Heart left ventricle (tissue), 16 donors: ENCODE measurements around the gene POLR2L. TPM values are rescaled to one million over a fixed set of nuclear protein-coding genes. Genes with fewer than 3 reads are reported as not detected.

Experiments used
- ATAC-seq, 4 donors: fragments of 200-7000 bp; cut with Tn5 transposase; one replicate each; pipeline ENCODE4 v1.9.1; 2020 to 2022; ENCODE audit warnings: moderate library complexity in 4 of 4, mild to moderate bottlenecking in 3 of 4, moderate number of reproducible peaks in 1 of 4
- DNase-seq, 5 donors: peaks; one replicate each; pipeline ENCODE4 v3.0.0-alpha.2; 2020
- H3K27ac ChIP-seq, 12 donors: fragments of 200-600 bp; sonication (generic) in 4 of 12; one replicate each; pipeline versions ENCODE4 v1.5.0 to v1.8.0; 2016 to 2022; ENCODE audit warnings: mild to moderate bottlenecking in 2 of 12
- H3K27me3 ChIP-seq, 9 donors: fragments of 200-600 bp; sonication (generic) in 2 of 9; one replicate each; pipeline versions ENCODE4 v1.5.1 to v1.8.0; 2016 to 2022; ENCODE audit warnings: mild to moderate bottlenecking in 3 of 9
- H3K36me3 ChIP-seq, 9 donors: fragments of 200-600 bp; sonication (generic) in 2 of 9; one replicate each; pipeline versions ENCODE4 v1.5.0 to v1.8.0; 2018 to 2022; ENCODE audit warnings: mild to moderate bottlenecking in 2 of 9
- H3K4me1 ChIP-seq, 12 donors: fragments of 200-600 bp; sonication (generic) in 4 of 12; one replicate each; pipeline versions ENCODE4 v1.5.0 to v1.8.0; 2016 to 2022; ENCODE audit warnings: mild to moderate bottlenecking in 3 of 12
- H3K4me3 ChIP-seq, 12 donors: fragments of 200-600 bp; sonication (generic) in 4 of 12; one replicate each; pipeline versions ENCODE4 v1.5.0 to v1.8.0; 2017 to 2022; ENCODE audit warnings: mild to moderate bottlenecking in 9 of 12, moderate library complexity in 4 of 12
- H3K9me3 ChIP-seq, 12 donors: fragments of 200-600 bp; sonication (generic) in 4 of 12; one replicate each; pipeline versions ENCODE4 v1.5.0 to v1.8.0; 2016 to 2022; ENCODE audit warnings: mild to moderate bottlenecking in 1 of 12
- POLR2A ChIP-seq, 2 donors: fragments of 450-650 bp; IDR thresholded peaks; one replicate each; pipeline ENCODE4 v1.6.1; 2017; ENCODE audit warnings: antibody characterized with exemption in 2 of 2, mild to moderate bottlenecking in 2 of 2, moderate library complexity in 2 of 2
- WGBS, 4 donors: extraction: QIAGEN DNeasy Blood & Tissue Kit in 2 of 4; methylation state at CpG; one replicate each; pipeline versions ENCODE4 v1.1.5 to v1.1.7; 2013 to 2018; 5-methylcytosine and 5-hydroxymethylcytosine counted together
- intact Hi-C, 10 donors: fragments of 100-400 bp; cut with DNase I; formaldehyde crosslinking; loops; one replicate each; pipeline versions ENCODE4 v1.11.1 to v1.14.2; 2022
- polyA plus RNA-seq, 2 donors: library from polyadenylated mRNA; stranded (reverse); fragments of 200-250 nt; gene quantifications; one replicate each; pipeline ENCODE4 v1.2.3, GENCODE V29; 2013
- total RNA-seq, 9 donors: library from RNA; depleted of rRNA in 2 of 9; stranded (reverse); fragments of >200 nt in 2 of 9; fragmentation: NEBNext Ultra II Directional in 3 of 9; extraction: Animal tissue kit (Norgen Biotek cat#: 25700) in 3 of 9; gene quantifications; one replicate each; pipeline versions ENCODE4 v1.1.0 to v1.2.4, GENCODE V29; 2016 to 2023
- TF ChIP-seq, protein P1 (sequence below), 12 donors: fragments of 200-600 bp; sonication (generic) in 4 of 12; IDR thresholded peaks; one replicate each; pipeline versions ENCODE4 v1.5.0 to v1.8.0; 2018 to 2022; ENCODE audit warnings: antibody characterized with exemption in 12 of 12, mild to moderate bottlenecking in 5 of 12
- donor health status: ischemic (EF 13 %, LVEDD 7.1; RV severe dilation, severe dysfunction).
- donor health status: healthy with polysubstance abuse.
- donor health status: DM: no; HTN: yes; CAD: no.
- donor health status: DM: no; HTN: no; CAD: no.
- donor health status: ischemic (EF 25% LVEDD 6.9; RV normal size, moderate dysfunction).
- donor health status: ischemic (EF 25% LVEDD 5.7; RV mildly dilated, moderate dysfunction).
- donor health status: healthy.
- donor health status: DM: yes; HTN: yes; CAD: no.
- donor health status: ischemic (EF 35%, LVEDD 5.7; RV mildly dilated, moderate dysfunction).
- donor health status: nonischemic (EF 11% LVEDD 7.7; RV severe dilation, severe dysfunction).
- donor health status: DM: yes; HTN: yes; CAD: no.
- donor health status: PGD.
- donor health status: ischemic (EF 29% LVEDD 5.4; RV normal size, mild dysfunction).
- donor health status: nonischemic (EF 23%, LVEDD 6.1; RV moderate dilation, normal function).

Gene POLR2L
- total and polyA plus RNA-seq, 11 donors, result 74.4 to 267 (median 208) TPM

DNA sequence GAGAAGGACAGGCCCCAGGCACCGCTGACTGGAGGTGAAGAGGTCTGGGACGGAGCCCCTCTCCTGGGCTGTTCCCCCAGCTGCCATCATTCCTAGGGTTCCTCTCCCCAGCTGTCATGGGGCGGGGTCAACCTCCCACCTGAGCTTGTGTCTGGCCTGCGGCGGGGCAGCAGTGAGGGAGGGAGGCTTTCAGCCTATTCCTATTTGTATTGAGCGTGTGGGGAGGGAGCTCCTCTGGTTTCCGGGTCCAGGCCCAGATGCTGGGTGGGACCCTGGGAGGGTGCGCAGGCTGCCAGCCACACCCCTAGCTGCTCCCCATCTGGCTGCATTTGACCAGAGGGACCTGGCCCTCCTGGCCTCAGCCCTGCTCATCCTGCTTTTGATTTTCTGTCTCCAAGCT is 14.1 kb upstream of the POLR2L start:
- Histone ChIP-seq H3K4me1 (peaks cover 4 to 59% (median 18%) of the 10 kb centered on the region in 12 donors), H3K4me3 (no peak overlapping the region), H3K27me3 (no peaks in the 10 kb centered on the region), H3K36me3 (peaks cover 0 to 10% (median 0%) of the 10 kb centered on the region in 9 donors), H3K9me3 (no peaks in the 10 kb centered on the region), H3K27ac (no peak overlapping the region)
- intact Hi-C loops, result loop anchor here in 1 of 10 donors (10.0 kb wide), 1 partner anchor 48 kb away; no protein-coding TSS in a partner anchor
- ATAC-seq (no peak), DNase-seq (no peak)
- WGBS, 4 donors, result 73 to 96% (median 77%) methylated on average over 2 to 8 of the region's 8 CpGs
- no peak for TF ChIP-seq POLR2A (IDR thresholded peaks at IDR 0.05)
- TF ChIP-seq, protein P1, sequence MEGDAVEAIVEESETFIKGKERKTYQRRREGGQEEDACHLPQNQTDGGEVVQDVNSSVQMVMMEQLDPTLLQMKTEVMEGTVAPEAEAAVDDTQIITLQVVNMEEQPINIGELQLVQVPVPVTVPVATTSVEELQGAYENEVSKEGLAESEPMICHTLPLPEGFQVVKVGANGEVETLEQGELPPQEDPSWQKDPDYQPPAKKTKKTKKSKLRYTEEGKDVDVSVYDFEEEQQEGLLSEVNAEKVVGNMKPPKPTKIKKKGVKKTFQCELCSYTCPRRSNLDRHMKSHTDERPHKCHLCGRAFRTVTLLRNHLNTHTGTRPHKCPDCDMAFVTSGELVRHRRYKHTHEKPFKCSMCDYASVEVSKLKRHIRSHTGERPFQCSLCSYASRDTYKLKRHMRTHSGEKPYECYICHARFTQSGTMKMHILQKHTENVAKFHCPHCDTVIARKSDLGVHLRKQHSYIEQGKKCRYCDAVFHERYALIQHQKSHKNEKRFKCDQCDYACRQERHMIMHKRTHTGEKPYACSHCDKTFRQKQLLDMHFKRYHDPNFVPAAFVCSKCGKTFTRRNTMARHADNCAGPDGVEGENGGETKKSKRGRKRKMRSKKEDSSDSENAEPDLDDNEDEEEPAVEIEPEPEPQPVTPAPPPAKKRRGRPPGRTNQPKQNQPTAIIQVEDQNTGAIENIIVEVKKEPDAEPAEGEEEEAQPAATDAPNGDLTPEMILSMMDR (IDR thresholded peaks at IDR 0.05), result no peak

DNA sequence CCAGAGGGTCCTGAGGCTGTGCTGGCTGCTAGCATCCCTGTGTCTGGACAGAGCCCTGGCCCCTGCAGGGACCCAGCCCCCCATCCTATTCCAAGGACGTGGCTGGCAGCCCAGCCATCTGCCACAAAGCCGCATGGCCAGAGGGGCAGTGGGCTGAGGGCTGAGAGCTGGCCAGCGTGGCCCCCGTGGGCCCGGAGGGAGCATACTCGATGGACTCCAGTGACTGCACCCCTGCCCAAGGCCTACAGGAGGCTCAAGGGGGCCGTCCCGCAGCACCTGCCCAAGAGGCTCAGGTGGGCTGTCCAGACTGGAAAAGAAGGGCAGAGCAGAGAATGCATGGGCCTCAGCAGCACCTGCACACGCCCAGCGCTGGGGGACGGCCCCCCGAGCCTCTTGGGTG is 13.5 kb upstream of the POLR2L start:
- no peak overlapping the region for H3K4me3 ChIP-seq
- intact Hi-C loops, result loop anchor here in 1 of 10 donors (10.0 kb wide), 1 partner anchor 49 kb away; no protein-coding TSS in a partner anchor
- no peak for ATAC-seq

DNA sequence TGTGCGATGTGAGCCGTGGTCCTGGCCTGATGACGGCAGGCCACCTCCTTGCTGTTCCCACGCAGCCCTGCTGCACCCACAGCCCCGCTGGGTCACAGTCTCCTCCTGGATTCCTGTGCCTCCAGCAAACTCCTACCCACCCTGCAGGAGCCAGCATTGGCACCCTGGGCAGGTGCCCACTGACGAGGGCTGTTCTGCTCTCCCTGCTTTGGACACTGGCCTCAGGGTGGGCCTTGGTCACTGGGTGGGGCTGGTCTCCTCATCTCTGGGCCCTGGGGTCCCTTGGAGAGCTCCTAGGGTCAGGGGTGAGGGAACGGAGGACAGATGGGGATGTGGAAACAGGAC is 13.0 kb upstream of the POLR2L start:
- no peak for TF ChIP-seq POLR2A (IDR thresholded peaks at IDR 0.05)
- TF ChIP-seq, protein P1 (IDR thresholded peaks at IDR 0.05), result no peak
- peaks cover 0 to 10% (median 0%) of the 10 kb centered on the region in 9 donors for H3K36me3 ChIP-seq
- ATAC-seq (no peak), DNase-seq (no peak)
- no peak overlapping the region for H3K4me3 ChIP-seq
- H3K27me3 ChIP-seq, result no peaks in the 10 kb centered on the region
- peaks cover 4 to 65% (median 18%) of the 10 kb centered on the region in 12 donors for H3K4me1 ChIP-seq
- H3K27ac ChIP-seq, result no peak overlapping the region
- intact Hi-C loops, result loop anchor here in 1 of 10 donors (10.0 kb wide), 1 partner anchor 49 kb away; no protein-coding TSS in a partner anchor
- no peaks in the 10 kb centered on the region for H3K9me3 ChIP-seq
- WGBS, 4 donors, result 87 to 93% (median 90%) methylated on average over 5 to 7 of the region's 7 CpGs

More for the DNA sequence above, 13.5 kb upstream of the POLR2L start:
- H3K4me1 ChIP-seq, result peaks cover 4 to 65% (median 19%) of the 10 kb centered on the region in 12 donors
- H3K36me3 ChIP-seq, result peaks cover 0 to 10% (median 0%) of the 10 kb centered on the region in 9 donors
- TF ChIP-seq POLR2A (IDR thresholded peaks at IDR 0.05), result no peak
- TF ChIP-seq, protein P1 (IDR thresholded peaks at IDR 0.05), result no peak
- H3K27ac ChIP-seq, result no peak overlapping the region
- H3K27me3 ChIP-seq, result no peaks in the 10 kb centered on the region
- H3K9me3 ChIP-seq, result no peaks in the 10 kb centered on the region
- WGBS, 4 donors, result 87 to 90% (median 89%) methylated on average over 7 to 12 of the region's 12 CpGs
- no peak for DNase-seq

DNA sequence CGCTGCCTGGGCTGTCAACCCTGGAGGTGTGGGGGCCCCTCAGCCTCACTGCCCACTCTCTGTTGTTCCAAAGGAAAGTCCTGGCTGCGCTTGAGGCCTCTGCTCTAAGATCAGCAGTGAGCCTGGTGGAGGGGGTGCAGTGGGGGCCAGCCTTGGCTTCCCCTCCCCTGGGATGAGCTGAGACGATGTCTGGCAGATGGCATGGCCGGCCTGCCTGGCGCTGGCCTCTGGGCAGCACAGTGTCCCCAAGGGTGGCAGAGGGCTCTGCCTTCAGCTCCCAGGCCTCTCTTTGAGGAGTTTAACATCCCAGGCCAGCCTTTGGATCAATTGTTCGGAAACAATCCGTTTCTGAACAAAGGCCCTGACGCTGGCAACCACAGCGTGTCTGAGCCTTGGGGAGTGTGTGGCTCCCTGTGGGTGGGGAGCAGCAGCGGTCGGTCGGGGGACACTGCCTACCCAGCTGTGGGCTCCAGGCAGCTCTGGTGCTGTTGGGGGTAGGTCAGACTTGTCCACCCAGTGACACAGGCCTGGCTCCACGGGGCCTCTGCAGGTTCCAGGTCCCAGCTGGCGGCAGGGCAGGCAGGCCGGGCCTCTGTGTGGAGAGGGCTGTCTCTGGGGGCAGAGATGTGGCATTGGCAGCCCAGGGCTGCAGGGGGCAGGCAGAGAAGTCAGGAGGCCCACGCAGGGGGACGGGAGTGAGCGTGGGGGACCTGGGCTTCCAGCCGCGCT is 12.4 kb upstream of the POLR2L start:
- WGBS, 4 donors, result 76 to 86% (median 83%) methylated on average over 10 to 20 of the region's 20 CpGs
- Histone ChIP-seq H3K4me3 (no peak overlapping the region), H3K9me3 (no peaks in the 10 kb centered on the region), H3K27ac (no peak overlapping the region), H3K27me3 (no peaks in the 10 kb centered on the region), H3K4me1 (peaks cover 3 to 65% (median 14%) of the 10 kb centered on the region in 12 donors), H3K36me3 (peaks cover 0 to 10% (median 0%) of the 10 kb centered on the region in 9 donors)
- TF ChIP-seq POLR2A (IDR thresholded peaks at IDR 0.05), result no peak
- TF ChIP-seq, protein P1 (IDR thresholded peaks at IDR 0.05), result no peak
- no peak for DNase-seq
- intact Hi-C loops, result loop anchor here in 1 of 10 donors (10.0 kb wide), 1 partner anchor 50 kb away; no protein-coding TSS in a partner anchor
- no peak for ATAC-seq
